SKM-1 treated with dmso at 0.1 percent for 144 hours (cell line): ENCODE data around the gene ARHGAP45.

Experiments
- DNase-seq: peaks from one replicate; lab custom pipeline; 2025; ENCODE audit not compliant: unreplicated experiment; lab: John Stamatoyannopoulos, UW

ARHGAP45 gene

DNA sequence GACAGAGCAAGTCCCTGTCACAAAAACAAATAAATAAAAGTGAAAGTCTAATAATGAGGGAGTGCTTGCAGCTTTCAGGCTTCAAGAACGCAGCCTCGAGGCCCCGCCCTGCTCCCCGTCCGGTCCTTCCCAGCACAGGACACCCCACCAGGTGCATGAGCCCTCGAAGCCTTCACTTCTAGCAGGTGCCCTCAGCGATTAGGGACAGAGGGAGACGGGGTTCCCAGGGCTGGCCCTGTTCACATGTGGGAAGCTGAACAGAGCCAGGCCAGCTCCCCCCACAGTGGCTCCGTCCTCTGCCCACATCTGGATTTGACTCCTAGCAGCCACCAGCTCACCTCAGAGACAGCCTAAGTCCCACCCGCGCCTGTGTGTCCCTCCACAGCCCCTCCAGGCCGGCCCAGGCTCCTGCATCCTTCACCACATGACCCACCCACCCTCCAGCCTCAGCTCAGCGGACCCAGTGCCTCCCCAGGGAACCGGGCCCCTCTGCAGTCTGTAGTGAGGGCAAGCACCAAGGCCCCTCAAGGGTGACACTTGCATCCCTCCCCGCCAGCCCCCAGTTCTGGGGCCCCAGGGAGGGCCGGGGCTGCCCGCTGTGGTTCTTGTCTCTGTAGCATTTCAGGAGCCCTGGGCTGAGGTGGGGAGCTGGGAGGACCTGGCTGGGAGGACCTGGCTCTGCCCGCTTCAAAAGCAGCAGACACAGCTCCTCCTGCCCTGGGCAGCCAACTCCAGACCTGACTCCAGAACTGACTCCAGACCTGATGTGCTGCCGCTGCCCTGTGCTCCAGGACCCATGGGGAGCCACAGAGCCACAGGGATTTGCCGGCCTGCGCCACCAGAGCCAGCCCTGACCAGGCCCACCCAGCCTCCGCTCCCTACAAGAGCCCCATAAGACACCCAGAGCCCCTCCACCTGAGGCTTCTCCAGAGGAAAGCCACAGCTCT, 64.1 kb downstream of the ARHGAP45 start:
- no peak for DNase-seq

DNA sequence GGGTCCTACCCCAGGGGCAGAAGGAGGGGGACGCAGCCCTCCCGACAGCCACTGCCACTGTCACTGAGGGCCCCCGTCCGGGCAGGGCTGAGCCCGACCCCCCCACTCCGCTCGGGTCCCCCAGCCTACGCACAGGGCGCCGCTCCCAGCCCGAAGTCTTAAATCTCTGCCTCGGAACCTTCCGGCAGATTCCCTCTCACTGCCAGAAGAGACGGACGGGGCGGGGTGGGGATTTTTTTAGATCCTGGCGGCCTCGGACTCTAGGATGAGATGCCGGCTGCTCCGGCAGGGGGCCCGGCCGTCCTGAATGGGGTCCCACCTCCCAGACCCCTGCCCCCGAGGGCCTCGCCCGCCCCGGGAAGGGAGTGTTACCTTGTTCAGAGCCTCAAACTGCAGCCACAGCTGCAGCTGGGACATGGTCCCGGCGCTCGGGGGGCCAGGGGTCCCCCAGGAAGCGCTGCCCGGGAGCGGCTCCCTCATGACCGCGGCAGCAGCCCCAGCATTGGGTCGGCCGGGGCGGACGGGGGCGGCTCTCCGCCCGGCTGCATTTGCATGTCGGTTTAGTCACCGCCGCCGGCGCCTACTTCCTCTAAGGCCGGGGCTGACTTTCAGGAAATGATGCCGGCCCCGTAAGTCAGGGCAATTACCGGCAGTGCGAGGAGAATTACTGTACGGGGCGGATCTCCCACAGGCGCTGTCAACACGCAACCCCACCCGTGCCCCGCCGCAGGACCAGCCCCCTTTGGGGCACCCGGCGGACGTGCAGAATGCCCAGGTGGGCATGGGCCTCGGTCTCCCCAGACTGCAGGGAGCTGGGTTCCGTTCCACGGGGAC, 65.0 kb downstream of the ARHGAP45 start:
- peak; percentile 80 for DNase-seq

DNA sequence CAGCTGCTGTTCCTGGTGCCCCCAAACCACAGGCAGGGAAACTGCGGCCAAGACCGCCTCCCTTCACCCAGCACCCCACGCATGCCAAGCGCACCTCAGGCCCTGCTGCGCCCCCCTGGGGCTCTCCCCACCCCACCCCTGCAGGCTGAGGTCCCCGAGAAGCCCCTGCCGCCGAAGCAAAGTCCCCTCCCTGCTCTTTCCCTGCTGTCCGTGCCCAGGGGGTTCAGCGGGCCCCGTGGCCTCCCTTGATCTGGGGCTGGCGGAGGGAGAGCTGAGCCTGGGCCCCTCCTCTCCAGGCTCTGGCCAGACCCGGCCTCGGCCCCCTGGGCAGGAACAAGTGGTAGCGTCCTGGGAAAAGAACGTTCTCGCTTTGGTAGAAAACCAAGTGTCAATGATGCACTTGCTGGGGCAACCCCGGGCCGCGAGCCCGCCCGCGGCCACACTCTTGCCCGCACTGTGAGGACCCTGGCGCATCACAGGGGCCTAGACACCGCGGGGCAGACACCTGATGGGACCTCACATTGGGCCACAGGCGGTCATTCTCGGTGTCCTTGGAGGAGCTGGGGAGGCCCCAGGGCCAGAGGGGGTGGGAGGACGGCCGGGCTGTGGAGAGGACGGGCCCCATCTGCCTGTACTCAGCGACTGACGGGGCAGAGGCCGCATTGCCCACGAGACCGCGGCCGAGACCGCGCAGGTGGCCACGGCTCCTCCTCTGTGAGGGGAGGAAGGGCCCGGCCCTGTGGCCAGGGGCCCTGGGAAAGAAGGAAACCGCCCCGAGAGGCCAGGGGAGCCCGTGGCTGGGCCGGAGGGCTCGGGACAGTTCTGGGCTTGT, 65.8 kb downstream of the ARHGAP45 start:
- DNase-seq: peak; percentile 4

DNA sequence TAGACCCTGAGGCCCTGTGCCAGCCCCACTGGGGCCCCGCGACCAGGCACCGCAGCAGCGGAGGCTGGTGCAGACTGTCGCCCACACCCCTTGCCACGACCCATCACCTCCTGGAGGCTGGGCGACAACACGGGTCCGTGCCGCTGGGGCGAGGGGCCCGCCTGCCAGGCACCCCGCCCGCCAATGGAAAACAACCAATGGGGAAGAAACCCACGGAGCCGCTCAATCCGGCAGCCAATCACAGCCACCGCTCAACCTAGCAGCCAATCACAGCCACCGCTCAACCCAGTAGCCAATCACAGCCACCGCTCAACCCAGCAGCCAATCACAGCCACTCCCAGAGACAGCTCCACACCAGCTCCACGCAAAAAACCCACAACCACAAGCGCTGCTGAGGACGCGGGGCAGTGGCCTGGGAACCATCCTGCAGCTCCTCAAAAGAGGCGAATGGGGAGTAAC, 66.5 kb downstream of the ARHGAP45 start:
- DNase-seq: no peak

DNA sequence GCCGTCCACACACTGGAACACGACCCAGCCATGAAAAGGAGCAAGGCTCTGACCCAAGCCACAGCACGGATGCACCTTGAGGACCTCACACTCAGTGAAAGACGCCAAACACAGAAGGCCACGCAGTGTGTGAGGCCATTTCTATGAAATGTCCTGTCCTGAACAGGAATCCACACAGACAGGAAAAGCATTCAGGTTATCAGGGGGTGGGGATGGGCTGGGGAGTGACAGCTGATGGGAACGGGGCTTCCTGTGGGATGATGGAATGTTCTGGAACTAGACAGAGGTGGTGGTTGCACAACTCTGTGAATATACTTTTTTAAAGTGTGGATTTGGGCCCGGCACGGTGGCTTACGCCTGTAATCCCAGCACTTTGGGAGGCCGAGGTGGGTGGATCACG, 67.5 kb downstream of the ARHGAP45 start:
- DNase-seq: no peak

DNA sequence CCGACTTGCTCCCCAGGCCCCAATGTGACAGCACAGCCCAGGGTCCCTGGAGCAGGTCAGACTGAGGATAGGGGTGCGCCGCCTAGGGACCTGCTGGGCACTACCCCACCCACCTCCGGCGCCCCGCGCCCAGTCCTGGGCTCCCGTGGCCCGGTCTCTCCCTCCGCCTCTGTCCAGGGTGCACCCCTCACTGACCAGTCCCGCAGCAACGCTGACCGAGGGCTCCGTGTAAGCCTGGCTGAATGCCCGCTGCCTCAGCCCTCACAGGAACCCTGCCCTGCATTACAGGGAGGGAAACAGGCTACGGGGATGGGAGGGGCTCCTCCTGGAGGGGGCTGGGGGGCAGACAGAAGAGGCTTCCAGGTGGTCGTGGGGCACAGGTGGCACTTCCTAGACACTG, 68.5 kb downstream of the ARHGAP45 start:
- no peak for DNase-seq

DNA sequence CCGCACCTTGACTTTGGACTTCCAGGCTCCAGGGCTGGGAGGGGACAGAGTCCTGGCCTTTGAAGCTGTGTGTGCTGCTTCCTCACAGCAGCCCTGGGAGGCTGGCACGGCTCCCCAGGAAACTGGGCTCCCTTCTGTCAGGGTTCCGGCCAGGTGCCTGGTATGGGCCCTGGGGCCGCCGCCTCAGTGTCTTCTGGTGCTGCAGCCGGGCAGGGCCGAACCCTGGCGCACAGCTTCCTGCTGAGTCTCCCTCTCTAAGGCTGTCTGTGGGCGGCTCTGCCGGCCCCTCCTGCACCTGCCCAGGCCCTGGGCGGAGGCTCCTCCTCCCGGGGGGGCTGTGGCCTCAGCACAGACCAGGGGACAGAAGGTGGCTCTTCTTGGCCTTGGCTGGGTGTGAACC, 69.2 kb downstream of the ARHGAP45 start:
- no peak for DNase-seq
